Sigmoid colon (tissue), 4 donors: ENCODE results near the gene CCNI.

Source experiments
- POLR2AphosphoS5 ChIP-seq, 4 donors: sonication (generic); formaldehyde crosslinking; IDR thresholded peaks; one replicate each; pipeline ENCODE4 v1.6.1; 2017; ENCODE audit warnings: antibody characterized with exemption in 4 of 4
- TF ChIP-seq, protein P1 (sequence below), 4 experiments: fragments of 450-650 bp in 3 of 4; fragments of 200-600 bp in 1 of 4; IDR thresholded peaks; one replicate each; pipeline ENCODE4 v1.5.1; 2016 to 2019; ENCODE audit warnings: antibody characterized with exemption in 4 of 4, mild to moderate bottlenecking in 3 of 4, moderate library complexity in 2 of 4

DNA sequence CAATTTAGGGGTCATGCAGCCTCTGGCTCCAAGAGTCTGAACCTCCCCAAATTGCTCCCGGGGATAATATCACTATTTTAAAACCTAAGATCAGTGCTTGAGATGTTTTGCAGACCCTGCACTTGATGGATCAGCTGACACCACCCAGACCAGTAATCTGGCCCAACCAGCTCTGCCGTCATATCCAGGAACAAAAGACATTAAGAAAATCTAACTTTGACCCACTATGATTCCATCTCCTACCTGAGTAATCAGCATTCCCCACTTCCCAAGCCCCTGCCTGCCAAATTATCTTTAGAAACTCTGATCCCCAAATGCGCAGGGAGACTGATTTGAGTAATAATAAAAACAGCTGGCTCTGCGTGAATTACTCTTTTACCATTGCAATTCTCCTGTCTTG lies 46.9 kb upstream of the CCNI start:
- no peak for TF ChIP-seq POLR2AphosphoS5 (IDR thresholded peaks at IDR 0.05)
- TF ChIP-seq, protein P1, sequence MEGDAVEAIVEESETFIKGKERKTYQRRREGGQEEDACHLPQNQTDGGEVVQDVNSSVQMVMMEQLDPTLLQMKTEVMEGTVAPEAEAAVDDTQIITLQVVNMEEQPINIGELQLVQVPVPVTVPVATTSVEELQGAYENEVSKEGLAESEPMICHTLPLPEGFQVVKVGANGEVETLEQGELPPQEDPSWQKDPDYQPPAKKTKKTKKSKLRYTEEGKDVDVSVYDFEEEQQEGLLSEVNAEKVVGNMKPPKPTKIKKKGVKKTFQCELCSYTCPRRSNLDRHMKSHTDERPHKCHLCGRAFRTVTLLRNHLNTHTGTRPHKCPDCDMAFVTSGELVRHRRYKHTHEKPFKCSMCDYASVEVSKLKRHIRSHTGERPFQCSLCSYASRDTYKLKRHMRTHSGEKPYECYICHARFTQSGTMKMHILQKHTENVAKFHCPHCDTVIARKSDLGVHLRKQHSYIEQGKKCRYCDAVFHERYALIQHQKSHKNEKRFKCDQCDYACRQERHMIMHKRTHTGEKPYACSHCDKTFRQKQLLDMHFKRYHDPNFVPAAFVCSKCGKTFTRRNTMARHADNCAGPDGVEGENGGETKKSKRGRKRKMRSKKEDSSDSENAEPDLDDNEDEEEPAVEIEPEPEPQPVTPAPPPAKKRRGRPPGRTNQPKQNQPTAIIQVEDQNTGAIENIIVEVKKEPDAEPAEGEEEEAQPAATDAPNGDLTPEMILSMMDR (IDR thresholded peaks at IDR 0.05): no peak
